ENCODE measurements around the gene BABAM2.

BABAM2 gene

DNA sequence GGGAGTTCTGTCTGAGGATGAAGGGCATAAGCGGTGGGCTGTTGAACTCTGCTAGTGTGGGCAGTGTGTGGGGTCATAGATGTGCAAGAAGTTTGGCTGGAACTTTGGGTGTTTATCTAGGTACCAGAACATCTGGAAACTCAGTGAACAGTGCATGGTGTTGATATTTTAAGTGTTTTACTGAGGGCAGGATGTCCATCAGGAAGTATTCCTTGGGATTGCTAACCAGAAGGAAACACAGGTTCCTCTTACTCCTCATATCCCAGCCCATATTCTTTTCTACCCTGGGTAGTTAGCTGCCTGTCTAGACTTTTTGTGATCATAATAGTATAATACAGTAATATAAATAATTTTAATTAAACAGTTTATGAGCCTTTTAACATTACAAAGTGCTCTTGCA lies 15.5 kb downstream of the BABAM2 start:
- H3K9me3 ChIP-seq (ENCODE audit: severe bottlenecking) = no peaks in the 10 kb centered on the region
- TF ChIP-seq, protein P1, sequence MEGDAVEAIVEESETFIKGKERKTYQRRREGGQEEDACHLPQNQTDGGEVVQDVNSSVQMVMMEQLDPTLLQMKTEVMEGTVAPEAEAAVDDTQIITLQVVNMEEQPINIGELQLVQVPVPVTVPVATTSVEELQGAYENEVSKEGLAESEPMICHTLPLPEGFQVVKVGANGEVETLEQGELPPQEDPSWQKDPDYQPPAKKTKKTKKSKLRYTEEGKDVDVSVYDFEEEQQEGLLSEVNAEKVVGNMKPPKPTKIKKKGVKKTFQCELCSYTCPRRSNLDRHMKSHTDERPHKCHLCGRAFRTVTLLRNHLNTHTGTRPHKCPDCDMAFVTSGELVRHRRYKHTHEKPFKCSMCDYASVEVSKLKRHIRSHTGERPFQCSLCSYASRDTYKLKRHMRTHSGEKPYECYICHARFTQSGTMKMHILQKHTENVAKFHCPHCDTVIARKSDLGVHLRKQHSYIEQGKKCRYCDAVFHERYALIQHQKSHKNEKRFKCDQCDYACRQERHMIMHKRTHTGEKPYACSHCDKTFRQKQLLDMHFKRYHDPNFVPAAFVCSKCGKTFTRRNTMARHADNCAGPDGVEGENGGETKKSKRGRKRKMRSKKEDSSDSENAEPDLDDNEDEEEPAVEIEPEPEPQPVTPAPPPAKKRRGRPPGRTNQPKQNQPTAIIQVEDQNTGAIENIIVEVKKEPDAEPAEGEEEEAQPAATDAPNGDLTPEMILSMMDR (IDR thresholded peaks at IDR 0.05; ENCODE audit: low read depth, low read length) = no peak
- H3K36me3 ChIP-seq = no peaks in the 10 kb centered on the region
- no peaks in the 10 kb centered on the region for H3K27me3 ChIP-seq (ENCODE audit: insufficient read depth, low read depth, severe bottlenecking)
- DNase-seq = no peak
- H3K4me3 ChIP-seq (ENCODE audit: low read depth, low read length) = no peak overlapping the region
- H3K27ac ChIP-seq = no peak overlapping the region

DNA sequence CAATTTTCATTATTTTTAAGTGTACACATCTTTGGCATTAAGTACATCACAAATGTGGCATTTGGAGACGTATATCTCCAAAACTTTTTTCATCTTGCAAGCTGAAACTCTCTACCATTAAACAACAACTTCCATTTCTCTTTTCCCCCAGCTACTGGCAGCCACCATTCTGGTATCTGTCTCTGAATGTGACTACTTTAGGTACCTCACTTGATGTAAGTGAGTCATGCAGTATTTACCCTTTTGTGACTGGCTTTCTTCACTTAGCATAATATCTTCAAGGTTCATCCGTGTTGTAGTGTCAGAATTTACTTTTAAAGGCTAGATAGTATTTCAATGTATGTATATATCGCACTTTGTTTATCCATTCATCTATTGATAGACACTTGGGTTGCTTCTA lies 17.0 kb downstream of the BABAM2 start:
- TF ChIP-seq, protein P1 (IDR thresholded peaks at IDR 0.05; ENCODE audit: low read depth, low read length) = no peak
- Histone ChIP-seq H3K27me3 (ENCODE audit: insufficient read depth, low read depth, severe bottlenecking) (no peaks in the 10 kb centered on the region), H3K4me3 (ENCODE audit: low read depth, low read length) (no peak overlapping the region), H3K9me3 (ENCODE audit: severe bottlenecking) (no peaks in the 10 kb centered on the region), H3K36me3 (no peaks in the 10 kb centered on the region), H3K27ac (no peak overlapping the region)
- no peak for DNase-seq

DNA sequence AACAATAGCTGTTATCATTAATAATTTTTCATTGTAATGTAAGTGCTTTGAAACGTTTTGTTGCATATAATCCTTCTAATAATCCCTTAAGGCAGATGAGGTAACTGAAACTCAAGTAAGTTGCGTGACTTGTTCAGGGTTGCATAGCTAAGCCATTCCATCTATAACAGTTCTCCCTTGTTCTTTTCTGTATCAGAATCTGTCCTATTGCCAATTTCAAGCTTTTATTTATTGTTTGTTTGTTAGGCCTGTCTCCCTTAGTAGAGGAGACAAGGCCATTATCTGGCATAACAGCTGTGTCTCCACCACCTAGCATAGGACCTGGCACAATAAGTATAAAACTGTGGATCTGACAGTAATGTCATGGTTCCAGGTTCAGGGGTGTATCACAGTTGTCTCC lies 19.4 kb downstream of the BABAM2 start:
- DNase-seq = no peak
- H3K36me3 ChIP-seq = no peaks in the 10 kb centered on the region
- TF ChIP-seq, protein P1 (IDR thresholded peaks at IDR 0.05; ENCODE audit: low read depth, low read length) = no peak
- H3K27ac ChIP-seq = no peak overlapping the region
- no peak overlapping the region for H3K4me3 ChIP-seq (ENCODE audit: low read depth, low read length)
- H3K9me3 ChIP-seq (ENCODE audit: severe bottlenecking) = no peaks in the 10 kb centered on the region
- no peaks in the 10 kb centered on the region for H3K27me3 ChIP-seq (ENCODE audit: insufficient read depth, low read depth, severe bottlenecking)

DNA sequence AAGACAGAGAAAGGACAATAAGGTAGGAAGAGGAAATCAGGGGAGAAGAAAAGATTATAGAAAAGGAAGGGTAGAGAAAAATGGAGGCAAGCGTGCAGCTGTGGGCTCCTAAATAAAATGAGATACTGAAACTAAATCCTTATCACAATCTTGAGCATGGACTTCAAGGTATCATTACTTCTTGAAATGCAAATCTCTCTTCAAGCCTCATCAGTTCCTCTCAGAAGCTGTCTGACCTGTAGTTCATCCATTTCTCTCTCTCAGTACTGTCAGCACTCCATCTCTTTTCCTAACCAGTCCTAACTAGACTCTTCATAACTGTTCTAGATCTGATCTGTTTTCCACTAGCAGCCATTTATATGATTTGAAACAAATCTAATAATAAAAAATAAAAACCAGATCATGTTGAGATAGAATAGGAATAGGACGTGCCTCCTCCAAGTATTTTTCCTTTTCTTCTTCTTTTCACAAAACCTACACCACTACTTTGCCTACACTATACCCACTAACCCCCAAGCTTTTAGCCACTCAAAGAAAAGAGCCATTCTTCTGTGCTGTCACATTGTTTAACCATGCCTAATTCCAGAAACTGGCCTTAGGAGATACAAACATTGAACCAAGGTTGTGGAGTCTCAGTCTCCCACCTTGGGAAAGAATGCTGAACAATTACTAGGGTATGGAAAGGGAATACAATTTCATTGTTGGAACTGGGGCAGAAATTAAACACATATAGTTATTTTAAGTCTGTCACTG lies 21.1 kb downstream of the BABAM2 start:
- Histone ChIP-seq H3K27me3 (ENCODE audit: insufficient read depth, low read depth, severe bottlenecking) (no peaks in the 10 kb centered on the region), H3K4me3 (ENCODE audit: low read depth, low read length) (no peak overlapping the region), H3K9me3 (ENCODE audit: severe bottlenecking) (no peaks in the 10 kb centered on the region), H3K27ac (no peak overlapping the region), H3K36me3 (no peaks in the 10 kb centered on the region)
- TF ChIP-seq, protein P1 (IDR thresholded peaks at IDR 0.05; ENCODE audit: low read depth, low read length) = no peak
- DNase-seq = no peak

DNA sequence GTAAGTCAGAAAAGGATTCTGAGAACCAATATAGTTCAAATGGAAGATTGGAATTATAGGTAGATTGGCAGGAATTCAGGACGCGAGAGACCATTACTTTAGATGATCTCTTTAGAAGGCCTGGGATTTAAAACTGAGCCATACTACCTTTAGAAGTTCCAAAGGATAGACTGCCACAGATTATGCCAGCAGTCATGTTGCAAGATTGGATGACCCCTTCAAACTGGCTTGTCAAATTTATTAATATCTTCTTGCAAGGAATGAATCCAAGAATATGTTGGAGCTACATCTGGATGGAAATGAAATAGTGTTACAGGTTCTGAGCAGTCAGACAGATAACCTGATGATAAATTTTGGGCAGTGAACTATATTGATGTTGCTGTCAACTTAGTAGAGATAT lies 22.0 kb downstream of the BABAM2 start:
- DNase-seq = no peak
- TF ChIP-seq, protein P1 (IDR thresholded peaks at IDR 0.05; ENCODE audit: low read depth, low read length) = no peak
- H3K36me3 ChIP-seq = no peaks in the 10 kb centered on the region
- H3K9me3 ChIP-seq (ENCODE audit: severe bottlenecking) = no peaks in the 10 kb centered on the region
- no peak overlapping the region for H3K4me3 ChIP-seq (ENCODE audit: low read depth, low read length)
- H3K27ac ChIP-seq = no peak overlapping the region
- no peaks in the 10 kb centered on the region for H3K27me3 ChIP-seq (ENCODE audit: insufficient read depth, low read depth, severe bottlenecking)

Measured in WERI-Rb-1 (cell line).